Activated CD8-positive, alpha-beta T cell treated with anti-CD3 and anti-CD28 coated beads for 36 hours (primary cell): ENCODE results near the gene YPEL3. TPM values are rescaled to one million over a fixed set of nuclear protein-coding genes. Genes with fewer than 3 reads are reported as not detected.
"Not testable (repeated sequence)": the region's sequence is repeated elsewhere in the genome, so short reads cannot be mapped to it uniquely, and the experiment has no call there.

ENCODE experiments used
- ATAC-seq: fragments of 200-7000 bp; cut with Tn5 transposase; one replicate; pipeline ENCODE4 v1.10.0; 2021; ENCODE audit warnings: mild to moderate bottlenecking, moderate library complexity
- CTCF ChIA-PET: fragments of 350-600 bp; sonication (Branson Sonifier 250); formaldehyde crosslinking; loops from one replicate; lab custom pipeline; 2021; ENCODE audit warnings: antibody characterized with exemption; lab: Charles Lee
- POLR2A ChIA-PET: fragments of 350-600 bp; sonication (Branson Sonifier 250); formaldehyde crosslinking; loops from one replicate; lab custom pipeline; 2021; ENCODE audit warnings: antibody characterized with exemption; lab: Charles Lee
- DNase-seq: peaks from one replicate; pipeline ENCODE4 v3.0.0-alpha.2; 2020
- H3K27ac Mint-ChIP-seq: one replicate; pipeline ENCODE4 v1.8.0; 2021; ENCODE audit warnings: mild to moderate bottlenecking, mixed read lengths
- H3K27me3 Mint-ChIP-seq: one replicate; pipeline ENCODE4 v1.8.0; 2021; ENCODE audit warnings: mixed read lengths
- H3K36me3 Mint-ChIP-seq: one replicate; pipeline ENCODE4 v1.8.0; 2021; ENCODE audit warnings: low read depth, mixed read lengths
- H3K4me1 Mint-ChIP-seq: one replicate; pipeline ENCODE4 v1.8.0; 2021; ENCODE audit warnings: low read depth, mixed read lengths
- H3K4me3 Mint-ChIP-seq: one replicate; pipeline ENCODE4 v1.8.0; 2021; ENCODE audit warnings: mild to moderate bottlenecking, moderate library complexity, mixed read lengths
- H3K9me3 Mint-ChIP-seq: one replicate; pipeline ENCODE4 v1.8.0; 2021; ENCODE audit warnings: mixed read lengths
- CTCF ChIP-seq: fragments of 200-600 bp; IDR thresholded peaks from one replicate; pipeline ENCODE4 v1.8.0; 2022; ENCODE audit warnings: antibody characterized with exemption, mild to moderate bottlenecking
- intact Hi-C: fragments of 100-400 bp; cut with micrococcal nuclease; formaldehyde crosslinking; loops from one replicate; pipeline ENCODE4 v1.10.0; 2022
- total RNA-seq, 2 experiments: library from RNA; stranded (reverse); gene quantifications; one replicate each; pipeline ENCODE4 v1.2.3, GENCODE V29; 2021

The YPEL3 gene
- total RNA-seq, 2 experiments from 2014 or later: 17.7 to 19.5 TPM

DNA sequence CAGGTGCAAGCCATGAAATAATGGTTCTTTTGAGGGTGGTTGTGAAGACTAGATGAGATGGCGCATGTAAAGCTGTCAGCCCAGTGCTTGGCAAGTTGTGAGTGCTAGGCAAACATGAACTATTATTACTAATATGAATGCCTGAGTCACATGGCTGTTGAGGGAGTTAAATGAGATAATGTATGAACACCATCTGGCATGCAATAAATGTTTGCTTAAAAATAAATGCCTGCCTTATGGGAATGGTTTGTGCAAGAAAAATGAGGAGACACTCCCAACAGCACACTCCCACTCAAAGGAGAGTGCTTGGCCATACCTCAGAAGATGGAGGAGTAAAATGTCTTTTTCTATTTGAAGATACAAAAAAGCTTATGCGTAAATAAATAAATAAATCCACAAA lies 23.4 kb upstream of the YPEL3 start:
- CTCF ChIA-PET: no interaction called here
- ATAC-seq: no peak
- no peak overlapping the region for H3K4me3 Mint-ChIP-seq
- intact Hi-C loops: no loop called here
- H3K4me1 Mint-ChIP-seq: peaks cover 27% of the 10 kb centered on the region
- no peak overlapping the region for H3K27ac Mint-ChIP-seq
- peaks cover 9% of the 10 kb centered on the region for H3K36me3 Mint-ChIP-seq
- DNase-seq: no peak
- POLR2A ChIA-PET: interaction anchor here (0.7 to 2.3 kb wide), 4 partner anchors 15 to 218 kb away, joined by 3 to 7 read pairs (median 5); no protein-coding TSS in a partner anchor
- TF ChIP-seq CTCF: no peak
- H3K27me3 Mint-ChIP-seq: no peaks in the 10 kb centered on the region
- no peaks in the 10 kb centered on the region for H3K9me3 Mint-ChIP-seq

- H3K27ac Mint-ChIP-seq: no peak overlapping the region
- H3K4me3 Mint-ChIP-seq: no peak overlapping the region
- peaks cover 9% of the 10 kb centered on the region for H3K36me3 Mint-ChIP-seq
- ATAC-seq: no peak
- ChIA-PET CTCF (interaction anchor here (1.0 kb wide), 1 partner anchor 63 kb away, joined by 3 read pairs; no protein-coding TSS in a partner anchor), POLR2A (interaction anchor here (2.1 to 2.3 kb wide), 2 partner anchors 14 to 25 kb away, joined by 6 to 7 read pairs; no protein-coding TSS in a partner anchor)
- no peaks in the 10 kb centered on the region for H3K9me3 Mint-ChIP-seq
- intact Hi-C loops: no loop called here
- TF ChIP-seq CTCF: no peak
- H3K27me3 Mint-ChIP-seq: no peaks in the 10 kb centered on the region
- no peak for DNase-seq
- peaks cover 27% of the 10 kb centered on the region for H3K4me1 Mint-ChIP-seq
Measured at GRCh38 chr16:30117768-30118167, 21.8 kb upstream of the YPEL3 start.

DNA sequence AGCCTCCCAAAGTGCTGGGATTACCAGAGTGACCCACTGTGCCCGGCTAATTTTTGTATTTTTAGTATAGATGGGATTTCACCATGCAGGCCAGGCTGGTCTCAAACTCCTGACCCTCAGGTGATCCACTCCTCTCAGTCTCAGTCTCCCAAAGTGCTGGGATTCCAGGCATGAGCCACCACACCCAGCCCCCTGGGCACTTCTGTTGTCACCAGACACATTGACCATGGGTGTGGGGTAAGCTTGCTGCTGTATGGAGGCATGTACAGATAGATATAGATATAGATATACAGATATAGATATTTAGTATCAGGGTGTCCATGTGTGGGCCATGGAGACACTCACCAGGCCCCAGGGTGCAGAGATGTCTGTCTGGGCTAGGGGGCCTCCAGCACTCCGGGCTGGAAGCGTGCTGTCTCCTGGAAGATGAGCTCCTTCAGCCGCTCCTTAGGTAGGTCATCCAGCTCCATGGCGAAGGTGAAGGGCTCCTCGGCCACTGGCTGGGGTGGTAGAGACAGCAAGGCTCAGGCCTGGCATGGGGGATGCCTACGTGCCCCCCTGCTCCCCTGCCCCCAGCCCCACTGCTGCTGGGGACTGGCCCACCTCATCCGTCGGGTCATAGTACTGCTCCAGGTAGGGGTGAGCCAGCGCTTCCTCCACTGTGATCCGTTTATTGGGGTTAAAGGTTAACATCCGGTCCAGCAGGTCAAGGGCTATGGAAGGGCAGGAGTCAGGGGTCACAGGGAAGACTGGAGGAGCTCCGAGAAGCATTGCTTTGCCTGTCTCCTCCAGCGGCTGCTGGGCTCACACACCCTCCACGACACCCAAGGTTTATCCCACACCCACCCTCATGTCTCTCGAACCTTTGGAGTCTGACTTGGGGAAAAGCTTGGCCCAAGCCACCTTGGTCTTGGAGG lies 20.5 kb upstream of the YPEL3 start:
- intact Hi-C loops: no loop called here
- no peak for TF ChIP-seq CTCF
- Mint-ChIP-seq H3K4me1 (peaks cover 23% of the 10 kb centered on the region), H3K27me3 (no peaks in the 10 kb centered on the region), H3K27ac (no peak overlapping the region), H3K4me3 (no peak overlapping the region), H3K9me3 (no peaks in the 10 kb centered on the region), H3K36me3 (peaks cover 9% of the 10 kb centered on the region)
- ChIA-PET CTCF (no interaction called here), POLR2A (interaction anchor here (0.7 to 1.0 kb wide), 2 partner anchors 69 to 539 kb away, joined by 3 read pairs; no protein-coding TSS in a partner anchor)
- ATAC-seq (no peak), DNase-seq (no peak)

DNA sequence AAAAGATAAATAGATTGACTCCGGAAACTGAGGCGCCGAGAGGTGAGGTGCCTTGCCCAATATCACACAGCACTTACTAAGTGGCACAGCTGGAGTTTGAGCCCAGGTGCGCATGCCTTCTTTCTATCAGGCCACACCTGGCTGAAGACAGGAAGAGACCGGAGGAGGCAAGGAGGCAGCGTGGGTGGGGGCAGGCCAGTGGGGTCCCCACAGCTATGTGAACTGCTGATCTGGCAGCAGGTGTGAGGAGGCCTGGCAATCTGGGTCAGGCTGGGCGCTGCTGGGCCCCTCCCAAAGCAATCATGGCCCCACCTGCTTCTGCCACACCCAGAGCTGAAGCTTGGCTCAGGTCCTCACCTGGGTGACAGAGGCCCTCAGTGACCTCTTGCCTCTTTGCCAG lies 19.2 kb upstream of the YPEL3 start:
- no peaks in the 10 kb centered on the region for H3K27me3 Mint-ChIP-seq
- peak; percentile 45 for DNase-seq
- peaks cover 12% of the 10 kb centered on the region for H3K4me1 Mint-ChIP-seq
- TF ChIP-seq CTCF: no peak
- no peak overlapping the region for H3K4me3 Mint-ChIP-seq
- ChIA-PET CTCF (no interaction called here), POLR2A (interaction anchor here (0.9 kb wide), 1 partner anchor 71 kb away, joined by 4 read pairs; no protein-coding TSS in a partner anchor)
- no peak overlapping the region for H3K27ac Mint-ChIP-seq
- intact Hi-C loops: no loop called here
- ATAC-seq: peak; percentile 50
- H3K36me3 Mint-ChIP-seq: peaks cover 13% of the 10 kb centered on the region
- no peaks in the 10 kb centered on the region for H3K9me3 Mint-ChIP-seq

DNA sequence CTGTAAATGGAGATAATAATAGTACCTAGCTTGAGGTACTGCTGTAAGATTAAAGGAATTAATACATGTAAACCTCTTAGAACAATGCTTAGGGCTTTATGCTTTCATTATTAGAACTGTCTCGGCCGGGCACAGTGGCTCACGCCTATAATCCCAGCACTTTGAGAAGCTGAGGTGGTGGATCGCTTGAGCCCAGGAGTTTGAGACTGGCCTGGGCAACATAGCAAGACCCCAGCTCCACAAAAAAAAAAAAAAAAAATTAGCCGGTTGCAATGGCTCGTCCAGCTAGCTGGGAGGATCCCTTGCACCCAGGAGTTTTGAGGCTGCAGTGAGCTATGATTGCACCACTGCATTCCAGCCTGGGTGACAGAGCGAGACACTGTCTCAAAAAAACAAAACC lies 18.8 kb upstream of the YPEL3 start:
- H3K4me3 Mint-ChIP-seq, H3K27me3 Mint-ChIP-seq, intact Hi-C loops, H3K27ac Mint-ChIP-seq, H3K9me3 Mint-ChIP-seq, ATAC-seq, POLR2A ChIA-PET, H3K4me1 Mint-ChIP-seq, DNase-seq: not testable (repeated sequence)
- CTCF ChIA-PET: interaction anchor here (5.7 kb wide), 1 partner anchor 23 kb away, joined by 36 read pairs; the partner anchor contains the start of gene TBX6
- H3K36me3 Mint-ChIP-seq: peaks cover 13% of the 10 kb centered on the region
